Cardiac fibroblast (primary cell): Measurements from ENCODE around the gene EVI5.

Experiments
- DNase-seq, 2 donors: peaks; one replicate each; pipeline versions ENCODE4 v3.0.0 to v3.0.0-alpha.2; 2010; ENCODE audit warnings: low read depth in 2 of 2
- H3K4me3 ChIP-seq, 2 donors: replicated peaks in 1 of 2; 1 replicate in 1 of 2; 2 replicates in 1 of 2; pipeline ENCODE4 v1.5.1; 2011; ENCODE audit warnings: low read depth in 2 of 2, low read length in 2 of 2, mild to moderate bottlenecking in 2 of 2, moderate library complexity in 1 of 2
- TF ChIP-seq, protein P1 (sequence below): IDR thresholded peaks from one replicate; pipeline ENCODE4 v1.5.1; 2011; ENCODE audit warnings: low read depth, mild to moderate bottlenecking, low read length, inconsistent platforms

EVI5 gene

GRCh38 chr1:92797297-92797696 is 12.4 kb upstream of the EVI5 start:
- peak in 1 of 2 donors; percentile 43 for DNase-seq
- TF ChIP-seq, protein P1, sequence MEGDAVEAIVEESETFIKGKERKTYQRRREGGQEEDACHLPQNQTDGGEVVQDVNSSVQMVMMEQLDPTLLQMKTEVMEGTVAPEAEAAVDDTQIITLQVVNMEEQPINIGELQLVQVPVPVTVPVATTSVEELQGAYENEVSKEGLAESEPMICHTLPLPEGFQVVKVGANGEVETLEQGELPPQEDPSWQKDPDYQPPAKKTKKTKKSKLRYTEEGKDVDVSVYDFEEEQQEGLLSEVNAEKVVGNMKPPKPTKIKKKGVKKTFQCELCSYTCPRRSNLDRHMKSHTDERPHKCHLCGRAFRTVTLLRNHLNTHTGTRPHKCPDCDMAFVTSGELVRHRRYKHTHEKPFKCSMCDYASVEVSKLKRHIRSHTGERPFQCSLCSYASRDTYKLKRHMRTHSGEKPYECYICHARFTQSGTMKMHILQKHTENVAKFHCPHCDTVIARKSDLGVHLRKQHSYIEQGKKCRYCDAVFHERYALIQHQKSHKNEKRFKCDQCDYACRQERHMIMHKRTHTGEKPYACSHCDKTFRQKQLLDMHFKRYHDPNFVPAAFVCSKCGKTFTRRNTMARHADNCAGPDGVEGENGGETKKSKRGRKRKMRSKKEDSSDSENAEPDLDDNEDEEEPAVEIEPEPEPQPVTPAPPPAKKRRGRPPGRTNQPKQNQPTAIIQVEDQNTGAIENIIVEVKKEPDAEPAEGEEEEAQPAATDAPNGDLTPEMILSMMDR: no peak
- H3K4me3 ChIP-seq: no peak overlapping the region

DNA sequence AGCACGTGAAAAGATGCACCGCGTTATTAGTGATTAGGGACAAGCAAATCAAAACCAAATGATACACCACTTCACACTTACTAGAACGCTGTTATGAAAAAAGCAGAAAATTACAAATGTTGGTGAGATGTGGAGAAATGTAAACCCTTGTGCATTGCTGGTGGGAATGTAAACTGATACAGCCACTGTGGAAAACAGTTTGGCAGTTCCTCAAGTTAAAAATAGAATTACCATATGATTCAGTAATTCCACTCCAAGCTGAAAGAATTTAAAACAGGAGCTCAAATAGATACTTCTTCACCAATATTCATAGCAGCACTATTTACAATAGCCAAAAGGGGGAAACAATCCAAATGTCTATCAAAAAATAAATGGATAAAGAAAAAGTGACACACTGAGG is 10.3 kb upstream of the EVI5 start:
- no peak overlapping the region for H3K4me3 ChIP-seq
- DNase-seq: peak; percentile 62 to 78
- TF ChIP-seq, protein P1: no peak

- no peak for DNase-seq
- H3K4me3 ChIP-seq: no peak overlapping the region
- TF ChIP-seq, protein P1: no peak
These were observed 7.5 kb upstream of the EVI5 start for GRCh38 chr1:92792340-92792782.

GRCh38 chr1:92791487-92792066 is 6.7 kb upstream of the EVI5 start:
- TF ChIP-seq, protein P1: no peak
- DNase-seq: no peak
- H3K4me3 ChIP-seq: no peak overlapping the region

GRCh38 chr1:92790867-92791266 is 6.0 kb upstream of the EVI5 start:
- no peak for DNase-seq
- no peak overlapping the region for H3K4me3 ChIP-seq
- TF ChIP-seq, protein P1: no peak

- H3K4me3 ChIP-seq: no peak overlapping the region
- TF ChIP-seq, protein P1: no peak
- no peak for DNase-seq
These were observed 5.2 kb upstream of the EVI5 start for GRCh38 chr1:92790081-92790480.

DNA sequence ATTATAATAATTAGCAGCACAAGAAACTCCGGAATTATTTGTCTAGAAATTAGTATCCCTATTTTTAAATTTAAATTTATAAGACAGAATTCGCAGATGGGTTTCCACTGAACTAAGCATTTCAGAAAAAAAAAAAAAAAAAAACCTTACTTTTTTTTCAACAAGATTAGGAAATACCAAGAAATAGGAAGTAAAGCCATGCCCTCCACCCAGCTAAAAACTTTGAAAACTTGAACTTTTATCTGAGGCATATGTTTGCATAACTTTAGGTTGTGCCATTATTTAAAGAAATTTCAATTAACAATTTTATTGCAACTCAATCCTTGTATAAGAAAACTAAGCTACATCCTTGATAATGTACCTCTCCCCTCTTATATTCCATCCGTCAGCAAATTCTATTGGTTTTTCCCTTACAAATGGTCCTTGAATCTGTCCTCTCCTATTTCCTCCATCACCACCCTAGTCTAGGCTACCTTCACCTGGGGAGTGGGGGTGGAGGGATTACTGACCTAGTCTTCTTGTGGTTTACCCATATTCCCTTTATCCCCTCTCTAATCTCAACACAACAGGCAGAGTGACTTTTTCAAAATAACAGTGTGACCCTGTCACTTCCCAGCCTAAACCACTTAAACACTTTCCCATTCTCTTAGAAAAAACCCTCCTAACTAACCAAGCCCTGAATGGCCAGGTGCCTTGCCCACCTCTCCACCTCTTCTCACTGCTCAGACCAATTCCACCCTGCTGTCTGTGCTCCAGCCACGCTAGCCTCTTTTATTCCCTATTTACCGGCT is 1.4 kb upstream of the EVI5 start:
- TF ChIP-seq, protein P1: no peak
- H3K4me3 ChIP-seq: no peak overlapping the region
- no peak for DNase-seq
